Colonic mucosa (tissue), 4 donors: ENCODE data around the gene CSMD2. TPM values are rescaled to one million over a fixed set of nuclear protein-coding genes. Genes with fewer than 3 reads are reported as not detected.
"Not testable (repeated sequence)": the region's sequence is repeated elsewhere in the genome, so short reads cannot be mapped to it uniquely, and the experiment has no call there.

Experiments used
- DNase-seq: peaks from one replicate; pipeline ENCODE4 v3.0.0-alpha.2; 2020
- H3K27ac ChIP-seq: fragments of 200-600 bp; one replicate; pipeline ENCODE4 v1.8.0; 2021
- H3K27me3 ChIP-seq: fragments of 200-600 bp; one replicate; pipeline ENCODE4 v1.8.0; 2021
- H3K36me3 ChIP-seq: fragments of 200-600 bp; one replicate; pipeline ENCODE4 v1.8.0; 2021
- H3K4me1 ChIP-seq: fragments of 200-600 bp; one replicate; pipeline ENCODE4 v1.8.0; 2021; ENCODE audit warnings: mild to moderate bottlenecking
- H3K4me3 ChIP-seq: fragments of 200-600 bp; one replicate; pipeline ENCODE4 v1.8.0; 2021
- H3K9ac ChIP-seq, 2 donors: one replicate each; pipeline ENCODE4 v1.7.0; 2013; ENCODE audit warnings: control low read depth in 2 of 2, low read depth in 2 of 2, low read length in 2 of 2
- H3K9me3 ChIP-seq: fragments of 200-600 bp; one replicate; pipeline ENCODE4 v1.8.0; 2021
- CTCF ChIP-seq: fragments of 200-600 bp; IDR thresholded peaks from one replicate; pipeline ENCODE4 v1.8.0; 2022; ENCODE audit warnings: antibody characterized with exemption, mild to moderate bottlenecking
- intact Hi-C: fragments of 100-400 bp; cut with DNase I; formaldehyde crosslinking; loops from one replicate; pipeline ENCODE4 v1.14.1; 2022
- total RNA-seq, 2 donors: library from RNA; stranded (reverse); fragmentation: NEBNext Ultra II Directional in 1 of 2; extraction: Animal tissue kit (Norgen Biotek cat#: 25700) in 1 of 2; gene quantifications; one replicate each; pipeline ENCODE4 v1.2.1, GENCODE V29; 2021
- donor health status: healthy.
- donor health status: DM: no; HTN: no; CAD: no.
- donor health status: DM: no; HTN: no; CAD: no.

The CSMD2 gene
- total RNA-seq, 2 donors from 2014 or later: 0.05 to 0.10 TPM

GRCh38 chr1:34025675-34026074 lies 139.4 kb downstream of the CSMD2 start:
- Histone ChIP-seq H3K9me3 (no peaks in the 10 kb centered on the region), H3K4me3 (no peak overlapping the region), H3K4me1 (no peaks in the 10 kb centered on the region), H3K27ac (no peak overlapping the region), H3K27me3 (no peaks in the 10 kb centered on the region), H3K36me3 (no peaks in the 10 kb centered on the region), H3K9ac (no peak overlapping the region)
- DNase-seq: no peak
- TF ChIP-seq CTCF: no peak
- intact Hi-C loops: no loop called here

- Histone ChIP-seq H3K36me3 (no peaks in the 10 kb centered on the region), H3K27me3 (no peaks in the 10 kb centered on the region), H3K9ac (no peak overlapping the region), H3K4me1 (no peaks in the 10 kb centered on the region), H3K27ac (no peak overlapping the region), H3K9me3 (no peaks in the 10 kb centered on the region), H3K4me3 (no peak overlapping the region)
- TF ChIP-seq CTCF: no peak
- DNase-seq: no peak
- intact Hi-C loops: no loop called here
Observed at GRCh38 chr1:34024485-34024884, 140.5 kb downstream of the CSMD2 start.

- Histone ChIP-seq H3K4me1 (no peaks in the 10 kb centered on the region), H3K9ac (no peak overlapping the region), H3K27me3 (no peaks in the 10 kb centered on the region), H3K9me3 (no peaks in the 10 kb centered on the region), H3K36me3 (no peaks in the 10 kb centered on the region), H3K4me3 (no peak overlapping the region), H3K27ac (no peak overlapping the region)
- intact Hi-C loops: no loop called here
- TF ChIP-seq CTCF: no peak
- DNase-seq: no peak
Observed at GRCh38 chr1:34019741-34020552, 145.1 kb downstream of the CSMD2 start.

GRCh38 chr1:34018285-34018684 lies 146.7 kb downstream of the CSMD2 start:
- H3K27ac ChIP-seq: no peak overlapping the region
- H3K4me1 ChIP-seq: no peaks in the 10 kb centered on the region
- no peak overlapping the region for H3K4me3 ChIP-seq
- no peak for DNase-seq
- no peaks in the 10 kb centered on the region for H3K27me3 ChIP-seq
- TF ChIP-seq CTCF: no peak
- H3K9me3 ChIP-seq: no peaks in the 10 kb centered on the region
- intact Hi-C loops: no loop called here
- no peak overlapping the region for H3K9ac ChIP-seq
- H3K36me3 ChIP-seq: no peaks in the 10 kb centered on the region

- H3K27me3 ChIP-seq, H3K9ac ChIP-seq, H3K27ac ChIP-seq, H3K4me1 ChIP-seq, intact Hi-C loops, H3K4me3 ChIP-seq, DNase-seq, H3K9me3 ChIP-seq, H3K36me3 ChIP-seq: not testable (repeated sequence)
Observed at GRCh38 chr1:34016281-34016680, 148.7 kb downstream of the CSMD2 start.

- DNase-seq: peak; percentile 22
- peak; percentile 36 for TF ChIP-seq CTCF
- Histone ChIP-seq H3K9me3 (no peaks in the 10 kb centered on the region), H3K4me3 (no peak overlapping the region), H3K4me1 (no peaks in the 10 kb centered on the region), H3K36me3 (no peaks in the 10 kb centered on the region), H3K27ac (no peak overlapping the region), H3K27me3 (no peaks in the 10 kb centered on the region), H3K9ac (no peak overlapping the region)
- intact Hi-C loops: no loop called here
Observed at GRCh38 chr1:34013958-34014737, 150.9 kb downstream of the CSMD2 start.
